ENCODE data around the gene OTX1.

Gene OTX1

DNA sequence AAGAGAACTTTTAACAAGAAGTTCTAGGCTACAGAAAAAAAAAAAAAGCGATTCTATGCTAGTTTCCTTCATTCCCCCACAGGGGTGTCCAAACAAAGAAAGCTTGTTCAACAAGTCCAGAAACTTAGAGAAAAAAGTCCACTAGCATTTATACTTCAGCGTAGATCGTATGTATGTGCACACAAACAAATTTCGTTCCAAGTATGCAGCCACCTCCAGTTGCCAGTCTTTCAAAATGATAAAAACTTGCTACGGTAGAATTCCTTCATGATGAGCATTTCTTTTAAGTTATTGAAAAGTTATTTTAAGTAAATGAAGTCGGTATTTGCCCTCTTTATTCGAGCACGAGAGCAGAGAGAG, 3.7 kb upstream of the OTX1 start:
- TF ChIP-seq, protein P1, sequence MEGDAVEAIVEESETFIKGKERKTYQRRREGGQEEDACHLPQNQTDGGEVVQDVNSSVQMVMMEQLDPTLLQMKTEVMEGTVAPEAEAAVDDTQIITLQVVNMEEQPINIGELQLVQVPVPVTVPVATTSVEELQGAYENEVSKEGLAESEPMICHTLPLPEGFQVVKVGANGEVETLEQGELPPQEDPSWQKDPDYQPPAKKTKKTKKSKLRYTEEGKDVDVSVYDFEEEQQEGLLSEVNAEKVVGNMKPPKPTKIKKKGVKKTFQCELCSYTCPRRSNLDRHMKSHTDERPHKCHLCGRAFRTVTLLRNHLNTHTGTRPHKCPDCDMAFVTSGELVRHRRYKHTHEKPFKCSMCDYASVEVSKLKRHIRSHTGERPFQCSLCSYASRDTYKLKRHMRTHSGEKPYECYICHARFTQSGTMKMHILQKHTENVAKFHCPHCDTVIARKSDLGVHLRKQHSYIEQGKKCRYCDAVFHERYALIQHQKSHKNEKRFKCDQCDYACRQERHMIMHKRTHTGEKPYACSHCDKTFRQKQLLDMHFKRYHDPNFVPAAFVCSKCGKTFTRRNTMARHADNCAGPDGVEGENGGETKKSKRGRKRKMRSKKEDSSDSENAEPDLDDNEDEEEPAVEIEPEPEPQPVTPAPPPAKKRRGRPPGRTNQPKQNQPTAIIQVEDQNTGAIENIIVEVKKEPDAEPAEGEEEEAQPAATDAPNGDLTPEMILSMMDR (conservative IDR thresholded peaks at IDR 0.05): no peak
- H3K27ac ChIP-seq: no peak overlapping the region

DNA sequence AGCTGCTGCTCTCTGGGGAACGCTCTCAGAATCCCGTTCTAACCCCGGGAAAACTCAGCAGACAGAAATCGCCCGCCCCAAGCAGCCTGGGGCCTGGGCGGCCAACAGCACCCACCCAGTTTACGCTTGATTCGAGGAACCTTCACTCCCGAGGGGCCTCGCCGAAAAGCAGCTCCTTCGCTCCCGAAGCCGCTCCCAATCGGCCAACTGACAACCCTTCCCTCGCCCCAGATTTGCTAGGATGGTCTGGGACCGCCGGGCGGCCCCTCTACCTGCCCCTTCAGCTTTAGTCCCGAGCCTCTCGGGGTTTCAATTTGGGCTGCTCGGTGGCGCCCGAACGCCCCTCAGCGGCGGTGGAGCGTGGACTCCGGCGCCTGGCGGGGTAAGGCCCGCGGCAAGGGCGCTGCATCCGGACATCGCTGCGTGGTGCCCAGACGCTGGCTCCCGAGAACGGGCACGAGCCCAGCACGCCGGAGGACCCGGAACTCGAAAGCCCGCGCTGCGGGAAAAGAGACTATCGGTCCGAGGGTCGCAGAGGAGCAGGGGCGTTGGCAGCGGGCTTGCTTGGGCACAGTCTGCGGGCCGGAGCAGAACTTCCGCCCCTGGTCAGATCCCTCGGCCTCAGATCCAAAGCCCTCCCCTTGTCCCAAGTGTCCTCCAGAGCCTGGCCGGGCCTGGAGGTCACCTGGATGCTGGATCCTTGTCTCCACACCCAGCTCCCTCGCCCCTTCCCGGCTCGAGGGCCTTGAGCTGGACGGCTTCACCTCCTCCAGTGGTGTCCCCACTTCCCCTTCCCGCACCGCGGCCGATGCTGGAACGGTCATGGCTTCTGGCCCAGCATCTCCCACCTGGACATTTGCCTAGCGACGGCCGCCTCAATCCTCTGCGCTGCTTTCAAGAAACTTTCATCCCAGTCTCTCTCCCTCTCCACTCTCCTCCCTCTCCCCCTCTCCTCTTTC, 3.0 kb upstream of the OTX1 start:
- H3K27ac ChIP-seq: no peak overlapping the region
- TF ChIP-seq, protein P1 (conservative IDR thresholded peaks at IDR 0.05): no peak

DNA sequence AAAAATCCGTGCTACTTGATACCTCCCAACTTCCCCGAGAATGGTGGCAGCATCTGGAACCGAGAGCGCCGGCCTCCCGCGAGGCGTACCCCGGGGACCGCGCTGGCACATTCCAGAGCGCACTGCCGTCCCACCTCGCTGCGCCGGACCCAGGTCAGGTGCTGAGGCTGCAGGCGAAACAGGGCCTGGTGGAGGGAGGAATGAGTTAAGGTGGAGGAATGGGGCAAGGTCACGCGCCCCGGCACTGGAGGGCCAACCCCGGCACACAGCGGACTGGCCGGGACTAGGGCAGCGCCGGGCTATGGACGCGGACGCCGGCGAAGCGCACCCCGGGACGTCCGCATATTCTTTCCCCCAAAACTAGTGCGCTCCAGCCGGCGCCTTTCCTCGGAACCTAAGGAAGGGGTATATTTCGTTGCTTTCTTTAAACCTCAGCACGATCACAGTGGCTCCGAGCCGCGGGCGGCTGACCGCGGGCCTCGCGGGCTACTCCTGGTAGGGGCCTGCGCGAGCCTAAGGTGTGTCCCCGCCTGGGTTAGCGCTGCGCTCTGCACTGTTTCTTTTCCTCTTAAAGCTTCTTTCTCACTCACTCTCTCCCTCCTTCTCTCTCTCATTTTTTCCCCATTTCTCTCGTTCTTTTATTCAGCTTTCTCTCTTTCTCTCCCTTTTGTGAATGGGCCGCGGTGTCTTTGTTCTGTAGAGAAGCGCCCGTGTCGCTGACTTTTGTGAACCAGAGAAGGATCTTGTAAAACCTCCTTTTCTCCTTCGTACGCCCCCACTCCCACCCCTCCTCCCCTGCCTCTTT, 2.1 kb upstream of the OTX1 start:
- H3K27ac ChIP-seq: no peak overlapping the region
- TF ChIP-seq, protein P1 (conservative IDR thresholded peaks at IDR 0.05): no peak

DNA sequence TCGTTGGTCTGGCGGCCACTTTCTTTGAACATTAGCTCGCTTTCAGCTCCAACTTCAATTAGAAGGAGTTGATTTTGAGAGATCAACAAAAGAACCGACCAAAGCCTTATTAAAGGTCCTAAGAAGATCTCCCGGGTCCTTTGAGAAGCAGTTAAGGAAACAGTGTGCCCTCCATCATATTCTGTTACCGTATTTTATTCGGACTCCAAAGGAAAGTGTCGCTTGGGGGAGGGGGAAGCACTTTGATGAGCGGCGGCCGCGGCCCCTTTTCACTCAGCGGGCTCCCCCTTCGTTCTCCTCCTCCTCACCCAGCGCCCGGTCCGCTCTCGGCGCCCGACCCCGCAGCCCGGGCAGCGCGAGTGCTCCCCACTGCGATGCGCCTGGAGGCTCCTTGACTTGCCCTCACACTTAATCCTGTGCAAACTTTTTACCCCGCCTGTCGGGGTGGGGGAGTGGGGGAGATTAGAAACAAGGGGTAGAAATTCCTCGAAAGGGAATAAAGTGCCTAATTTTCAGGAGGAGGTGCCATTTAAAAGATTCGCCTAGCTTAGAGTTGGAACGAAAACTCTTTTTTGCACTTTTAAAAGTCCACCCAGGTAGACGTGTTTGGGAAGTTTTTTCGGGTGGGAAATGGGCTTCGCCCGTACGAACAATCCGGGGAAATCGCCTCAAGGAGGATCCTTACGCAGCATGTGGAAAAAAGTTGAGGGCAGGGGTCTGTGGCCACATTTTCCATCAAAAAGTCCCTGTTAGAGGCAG, 1.2 kb upstream of the OTX1 start:
- H3K27ac ChIP-seq: peak overlapping the region; percentile 75
- TF ChIP-seq, protein P1 (conservative IDR thresholded peaks at IDR 0.05): no peak

DNA sequence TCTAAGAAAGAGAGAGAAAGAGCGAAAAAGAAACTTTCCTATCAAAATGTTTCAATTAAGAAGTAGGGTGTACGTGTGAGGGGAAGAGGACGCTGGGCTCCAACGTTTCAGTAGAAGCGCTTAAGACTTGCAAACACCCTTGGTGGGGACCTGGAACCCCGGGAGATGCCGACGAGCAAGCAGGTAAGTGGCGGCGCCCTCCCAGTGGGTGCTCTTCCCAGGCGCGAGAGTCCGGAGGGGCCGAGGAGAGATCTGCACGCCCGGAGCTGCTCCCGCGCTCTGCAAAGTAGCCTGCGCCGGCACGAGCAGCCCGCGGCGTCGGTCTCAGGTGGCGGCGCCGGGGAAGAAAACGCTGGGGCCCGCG, 678 bp upstream of the OTX1 start:
- TF ChIP-seq, protein P1 (conservative IDR thresholded peaks at IDR 0.05): no peak
- H3K27ac ChIP-seq: peak overlapping the region; percentile 75

DNA sequence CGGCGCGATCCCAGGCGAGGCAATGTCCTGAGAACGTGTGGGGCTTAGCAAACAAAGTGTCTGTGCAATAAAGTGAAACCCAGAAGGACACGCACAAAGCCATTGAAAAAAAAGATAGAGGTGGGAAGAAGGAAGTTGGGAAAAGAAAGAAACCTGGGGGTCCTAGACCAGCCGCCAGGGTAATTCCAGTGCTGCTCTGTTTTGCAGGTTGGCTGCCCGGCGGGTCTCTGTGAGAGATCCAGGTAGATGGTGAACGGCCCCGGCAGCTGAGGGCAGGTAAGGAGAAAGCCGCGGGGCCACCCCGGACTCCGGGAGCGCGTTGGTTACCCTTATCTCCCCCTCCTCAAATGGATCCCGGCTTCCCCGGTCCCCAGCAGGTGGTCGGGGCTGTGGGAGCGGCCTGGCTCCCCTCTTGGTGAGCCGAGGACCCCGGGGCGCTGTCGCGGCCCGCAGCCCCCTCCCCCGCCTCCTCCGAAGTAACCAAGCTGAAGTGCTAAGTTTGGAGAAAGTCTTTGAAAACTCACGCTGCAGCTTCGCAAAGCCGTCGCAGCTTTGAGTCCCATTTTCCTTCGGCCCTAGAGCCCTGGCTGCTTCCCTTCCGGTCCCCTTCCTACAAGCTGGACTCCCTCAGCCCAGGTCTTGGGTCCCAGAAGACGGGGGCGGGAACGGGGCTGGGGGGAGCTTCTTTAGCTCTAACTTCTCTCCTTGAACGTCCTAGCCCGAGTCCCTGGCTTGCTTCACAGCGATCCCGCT, 588 bp downstream of the OTX1 start:
- H3K27ac ChIP-seq: peak overlapping the region; percentile 75
- TF ChIP-seq, protein P1 (conservative IDR thresholded peaks at IDR 0.05): no peak
